ENCODE results near the gene NAPEPLD. TPM values are rescaled to one million over a fixed set of nuclear protein-coding genes. Genes with fewer than 3 reads are reported as not detected.

Gene NAPEPLD
- total RNA-seq, 1 donor from 2014 or later: 11.7 TPM

- intact Hi-C loops (cut with micrococcal nuclease): no loop called here
- TF ChIP-seq CTCF (IDR thresholded peaks at IDR 0.05; ENCODE audit: borderline replicate concordance): no peak
Observed at GRCh38 chr7:103143868-103144267, 5.0 kb downstream of the NAPEPLD start.

GRCh38 chr7:103142494-103142893 is 6.4 kb downstream of the NAPEPLD start:
- no peak for TF ChIP-seq CTCF (IDR thresholded peaks at IDR 0.05; ENCODE audit: borderline replicate concordance)
- H3K27me3 ChIP-seq (ENCODE audit: low read depth): no peaks in the 10 kb centered on the region
- no peak overlapping the region for H3K4me3 ChIP-seq
- intact Hi-C loops (cut with micrococcal nuclease): no loop called here
- no peaks in the 10 kb centered on the region for H3K36me3 ChIP-seq
- peaks cover 21% of the 10 kb centered on the region for H3K4me1 ChIP-seq
- no peak overlapping the region for H3K27ac ChIP-seq (replicated peaks)
- no peaks in the 10 kb centered on the region for H3K9me3 ChIP-seq (replicated peaks)
- no peak for DNase-seq

More at GRCh38 chr7:103143868-103144267, 5.0 kb downstream of the NAPEPLD start:
- Histone ChIP-seq H3K9me3 (replicated peaks) (no peaks in the 10 kb centered on the region), H3K36me3 (no peaks in the 10 kb centered on the region), H3K27ac (replicated peaks) (no peak overlapping the region), H3K4me3 (no peak overlapping the region), H3K27me3 (ENCODE audit: low read depth) (no peaks in the 10 kb centered on the region), H3K4me1 (peaks cover 34% of the 10 kb centered on the region)
- DNase-seq: no peak

- Histone ChIP-seq H3K27me3 (ENCODE audit: low read depth) (no peaks in the 10 kb centered on the region), H3K9me3 (replicated peaks) (no peaks in the 10 kb centered on the region), H3K27ac (replicated peaks) (no peak overlapping the region), H3K36me3 (no peaks in the 10 kb centered on the region), H3K4me1 (peaks cover 15% of the 10 kb centered on the region), H3K4me3 (no peak overlapping the region)
- intact Hi-C loops (cut with micrococcal nuclease): no loop called here
- TF ChIP-seq CTCF (IDR thresholded peaks at IDR 0.05; ENCODE audit: borderline replicate concordance): no peak
- no peak for DNase-seq
Observed at GRCh38 chr7:103141753-103142404, 7.0 kb downstream of the NAPEPLD start.

- Histone ChIP-seq H3K9me3 (replicated peaks) (no peaks in the 10 kb centered on the region), H3K36me3 (no peaks in the 10 kb centered on the region), H3K27ac (replicated peaks) (no peak overlapping the region), H3K27me3 (ENCODE audit: low read depth) (no peaks in the 10 kb centered on the region), H3K4me1 (peaks cover 3% of the 10 kb centered on the region), H3K4me3 (no peak overlapping the region)
- TF ChIP-seq CTCF (IDR thresholded peaks at IDR 0.05; ENCODE audit: borderline replicate concordance): no peak
- DNase-seq: no peak
- intact Hi-C loops (cut with micrococcal nuclease): no loop called here
Observed at GRCh38 chr7:103140685-103141084, 8.2 kb downstream of the NAPEPLD start.

- DNase-seq: no peak
- no peaks in the 10 kb centered on the region for H3K9me3 ChIP-seq (replicated peaks)
- H3K4me1 ChIP-seq: peaks cover 5% of the 10 kb centered on the region
- no peaks in the 10 kb centered on the region for H3K36me3 ChIP-seq
- no peaks in the 10 kb centered on the region for H3K27me3 ChIP-seq (ENCODE audit: low read depth)
- intact Hi-C loops (cut with micrococcal nuclease): no loop called here
- H3K27ac ChIP-seq (replicated peaks): no peak overlapping the region
- TF ChIP-seq CTCF (IDR thresholded peaks at IDR 0.05; ENCODE audit: borderline replicate concordance): no peak
- no peak overlapping the region for H3K4me3 ChIP-seq
Observed at GRCh38 chr7:103140061-103140460, 8.8 kb downstream of the NAPEPLD start.

Data from left ventricle myocardium inferior (tissue), 1 donor.